GM19455 (cell line): Measurements from ENCODE around the gene DHX35.

Experiments used
- ATAC-seq: cut with Tn5 transposase; IDR thresholded peaks from one replicate; pipeline ENCODE4 v1.9.1; 2021; ENCODE audit not compliant: unreplicated experiment

The DHX35 gene

GRCh38 chr20:39019027-39019426, 56.9 kb downstream of the DHX35 start:
- ATAC-seq, result no peak

GRCh38 chr20:39019805-39020325, 57.7 kb downstream of the DHX35 start:
- peak; percentile 87 for ATAC-seq

- ATAC-seq, result no peak
These were observed 59.6 kb downstream of the DHX35 start for GRCh38 chr20:39021748-39022147.

GRCh38 chr20:39025883-39026282, 63.7 kb downstream of the DHX35 start:
- ATAC-seq, result no peak

GRCh38 chr20:39029364-39029763, 67.2 kb downstream of the DHX35 start:
- ATAC-seq, result no peak

GRCh38 chr20:39032997-39033396, 70.9 kb downstream of the DHX35 start:
- ATAC-seq, result no peak

- no peak for ATAC-seq
These were observed 73.9 kb downstream of the DHX35 start for GRCh38 chr20:39036011-39036410.

GRCh38 chr20:39036851-39037250, 74.7 kb downstream of the DHX35 start:
- ATAC-seq, result no peak

- no peak for ATAC-seq
These were observed 75.9 kb downstream of the DHX35 start for GRCh38 chr20:39038047-39038446.

- no peak for ATAC-seq
These were observed 76.4 kb downstream of the DHX35 start for GRCh38 chr20:39038495-39038894.

- no peak for ATAC-seq
These were observed 77.1 kb downstream of the DHX35 start for GRCh38 chr20:39039261-39039660.

GRCh38 chr20:39040116-39040515, 78.0 kb downstream of the DHX35 start:
- no peak for ATAC-seq

- ATAC-seq, result no peak
These were observed 78.9 kb downstream of the DHX35 start for GRCh38 chr20:39041067-39041466.

- ATAC-seq, result no peak
These were observed 80.4 kb downstream of the DHX35 start for GRCh38 chr20:39042279-39043150.

- ATAC-seq, result no peak
These were observed 82.4 kb downstream of the DHX35 start for GRCh38 chr20:39044501-39044900.

GRCh38 chr20:39045676-39046075, 83.5 kb downstream of the DHX35 start:
- ATAC-seq, result no peak

- ATAC-seq, result no peak
These were observed 85.4 kb downstream of the DHX35 start for GRCh38 chr20:39047417-39047985.

GRCh38 chr20:39048000-39048696, 86.0 kb downstream of the DHX35 start:
- peak; percentile 59 for ATAC-seq

- ATAC-seq, result no peak
These were observed 87.0 kb downstream of the DHX35 start for GRCh38 chr20:39049148-39049547.

GRCh38 chr20:39049684-39050554, 87.8 kb downstream of the DHX35 start:
- peak; percentile 86 for ATAC-seq

GRCh38 chr20:39050555-39050902, 88.4 kb downstream of the DHX35 start:
- no peak for ATAC-seq
